ENCODE results near the gene NUDCD3.

- TF ChIP-seq, protein P1, sequence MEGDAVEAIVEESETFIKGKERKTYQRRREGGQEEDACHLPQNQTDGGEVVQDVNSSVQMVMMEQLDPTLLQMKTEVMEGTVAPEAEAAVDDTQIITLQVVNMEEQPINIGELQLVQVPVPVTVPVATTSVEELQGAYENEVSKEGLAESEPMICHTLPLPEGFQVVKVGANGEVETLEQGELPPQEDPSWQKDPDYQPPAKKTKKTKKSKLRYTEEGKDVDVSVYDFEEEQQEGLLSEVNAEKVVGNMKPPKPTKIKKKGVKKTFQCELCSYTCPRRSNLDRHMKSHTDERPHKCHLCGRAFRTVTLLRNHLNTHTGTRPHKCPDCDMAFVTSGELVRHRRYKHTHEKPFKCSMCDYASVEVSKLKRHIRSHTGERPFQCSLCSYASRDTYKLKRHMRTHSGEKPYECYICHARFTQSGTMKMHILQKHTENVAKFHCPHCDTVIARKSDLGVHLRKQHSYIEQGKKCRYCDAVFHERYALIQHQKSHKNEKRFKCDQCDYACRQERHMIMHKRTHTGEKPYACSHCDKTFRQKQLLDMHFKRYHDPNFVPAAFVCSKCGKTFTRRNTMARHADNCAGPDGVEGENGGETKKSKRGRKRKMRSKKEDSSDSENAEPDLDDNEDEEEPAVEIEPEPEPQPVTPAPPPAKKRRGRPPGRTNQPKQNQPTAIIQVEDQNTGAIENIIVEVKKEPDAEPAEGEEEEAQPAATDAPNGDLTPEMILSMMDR (IDR thresholded peaks at IDR 0.05): no peak
- TF ChIP-seq POLR2A (IDR thresholded peaks at IDR 0.05; ENCODE audit: low read depth) (no peak), POLR2AphosphoS5 (IDR thresholded peaks at IDR 0.05) (no peak), EP300 (IDR thresholded peaks at IDR 0.05) (no peak)
Observed at GRCh38 chr7:44388089-44388970, 102.1 kb downstream of the NUDCD3 start.

Measured in esophagus muscularis mucosa (tissue), 4 donors.